ENCODE results near the gene SMCR8.

SMCR8 gene

DNA sequence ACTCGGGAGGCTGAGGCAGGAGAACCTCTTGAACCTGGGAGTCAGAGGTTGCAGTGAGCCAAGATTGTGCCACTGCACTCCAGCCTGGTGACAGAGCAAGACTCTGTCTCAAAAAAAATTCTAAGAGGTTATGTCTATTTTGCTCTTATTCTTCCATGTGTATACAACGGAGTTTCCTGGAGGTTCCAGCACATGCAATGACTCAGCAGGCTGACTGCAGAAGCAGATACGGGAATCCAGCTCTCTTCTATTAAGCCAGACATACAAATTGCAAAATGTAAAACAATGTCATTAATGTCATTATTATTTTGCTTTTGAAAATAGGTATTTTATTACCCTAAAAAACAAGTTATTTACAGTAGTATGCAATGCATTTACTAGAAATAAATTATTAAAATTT is 36.2 kb upstream of the SMCR8 start:
- Histone ChIP-seq H3K36me3 (peaks cover 89% of the 10 kb centered on the region), H3K27me3 (ENCODE audit: insufficient read depth, low read depth, severe bottlenecking) (no peaks in the 10 kb centered on the region), H3K4me3 (ENCODE audit: low read depth, low read length) (no peak overlapping the region), H3K27ac (no peak overlapping the region), H3K9me3 (ENCODE audit: severe bottlenecking) (no peaks in the 10 kb centered on the region)
- TF ChIP-seq, protein P1, sequence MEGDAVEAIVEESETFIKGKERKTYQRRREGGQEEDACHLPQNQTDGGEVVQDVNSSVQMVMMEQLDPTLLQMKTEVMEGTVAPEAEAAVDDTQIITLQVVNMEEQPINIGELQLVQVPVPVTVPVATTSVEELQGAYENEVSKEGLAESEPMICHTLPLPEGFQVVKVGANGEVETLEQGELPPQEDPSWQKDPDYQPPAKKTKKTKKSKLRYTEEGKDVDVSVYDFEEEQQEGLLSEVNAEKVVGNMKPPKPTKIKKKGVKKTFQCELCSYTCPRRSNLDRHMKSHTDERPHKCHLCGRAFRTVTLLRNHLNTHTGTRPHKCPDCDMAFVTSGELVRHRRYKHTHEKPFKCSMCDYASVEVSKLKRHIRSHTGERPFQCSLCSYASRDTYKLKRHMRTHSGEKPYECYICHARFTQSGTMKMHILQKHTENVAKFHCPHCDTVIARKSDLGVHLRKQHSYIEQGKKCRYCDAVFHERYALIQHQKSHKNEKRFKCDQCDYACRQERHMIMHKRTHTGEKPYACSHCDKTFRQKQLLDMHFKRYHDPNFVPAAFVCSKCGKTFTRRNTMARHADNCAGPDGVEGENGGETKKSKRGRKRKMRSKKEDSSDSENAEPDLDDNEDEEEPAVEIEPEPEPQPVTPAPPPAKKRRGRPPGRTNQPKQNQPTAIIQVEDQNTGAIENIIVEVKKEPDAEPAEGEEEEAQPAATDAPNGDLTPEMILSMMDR (IDR thresholded peaks at IDR 0.05; ENCODE audit: low read depth, low read length), result no peak
- DNase-seq, result no peak

- Histone ChIP-seq H3K27me3 (ENCODE audit: insufficient read depth, low read depth, severe bottlenecking) (no peaks in the 10 kb centered on the region), H3K9me3 (ENCODE audit: severe bottlenecking) (no peaks in the 10 kb centered on the region), H3K4me3 (ENCODE audit: low read depth, low read length) (no peak overlapping the region), H3K36me3 (peaks cover 92% of the 10 kb centered on the region), H3K27ac (no peak overlapping the region)
- TF ChIP-seq, protein P1 (IDR thresholded peaks at IDR 0.05; ENCODE audit: low read depth, low read length), result no peak
- DNase-seq, result no peak
Measured at GRCh38 chr17:18280249-18280648, 34.8 kb upstream of the SMCR8 start.

DNA sequence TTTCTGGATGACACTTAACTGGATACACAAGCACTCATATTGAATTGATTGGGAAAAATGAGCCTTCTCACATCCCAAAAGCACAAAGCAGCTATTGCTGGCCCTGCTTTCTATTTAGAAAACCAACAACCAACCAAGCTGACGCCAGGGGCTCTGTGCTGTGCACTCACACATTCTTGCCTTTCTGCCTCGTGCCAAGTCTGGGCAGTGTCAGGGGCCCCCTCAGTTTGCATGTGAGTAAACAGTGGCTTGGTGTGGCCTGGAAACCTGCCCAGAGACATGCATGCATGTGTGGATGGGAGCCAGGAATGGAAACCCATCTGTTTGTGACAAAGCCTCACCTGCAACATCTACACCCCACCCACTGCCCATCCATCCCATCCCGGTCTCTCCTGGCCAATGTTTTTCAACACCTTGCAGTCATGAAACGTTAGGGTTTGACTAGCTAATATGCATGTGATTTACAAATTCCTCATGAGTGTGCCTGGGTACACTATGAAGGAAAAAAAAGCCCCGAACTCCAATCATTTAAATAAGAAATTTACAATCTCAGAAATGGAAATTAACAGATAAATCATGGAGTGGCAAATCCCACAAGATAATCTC is 34.2 kb upstream of the SMCR8 start:
- no peak overlapping the region for H3K4me3 ChIP-seq (ENCODE audit: low read depth, low read length)
- no peak for DNase-seq
- H3K9me3 ChIP-seq (ENCODE audit: severe bottlenecking), result no peaks in the 10 kb centered on the region
- TF ChIP-seq, protein P1 (IDR thresholded peaks at IDR 0.05; ENCODE audit: low read depth, low read length), result no peak
- no peak overlapping the region; the same call in 1 of the 2 replicates for H3K27ac ChIP-seq
- H3K27me3 ChIP-seq (ENCODE audit: insufficient read depth, low read depth, severe bottlenecking), result no peaks in the 10 kb centered on the region
- H3K36me3 ChIP-seq, result peaks cover 94% of the 10 kb centered on the region

DNA sequence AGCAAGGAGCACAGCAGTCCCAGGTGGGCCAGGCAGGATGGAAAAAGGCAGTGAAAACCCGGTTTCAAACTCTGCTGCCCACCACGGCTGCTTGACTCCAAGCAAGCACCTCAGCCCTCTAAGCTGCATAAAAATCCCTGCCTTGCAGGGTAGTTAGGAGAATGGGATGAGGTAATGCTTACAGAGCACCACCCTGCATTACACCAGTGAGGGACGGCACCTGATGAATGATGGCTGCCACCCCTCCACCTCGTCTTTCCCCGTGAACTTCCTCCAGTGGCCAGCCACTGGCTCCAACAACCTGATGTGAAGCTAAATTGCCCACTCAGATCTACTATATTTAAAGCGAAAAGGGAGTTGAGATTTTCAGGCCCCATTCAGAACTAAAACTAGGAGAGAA is 33.3 kb upstream of the SMCR8 start:
- Histone ChIP-seq H3K9me3 (ENCODE audit: severe bottlenecking) (no peaks in the 10 kb centered on the region), H3K4me3 (ENCODE audit: low read depth, low read length) (no peak overlapping the region), H3K36me3 (peaks cover 93% of the 10 kb centered on the region), H3K27ac (peak overlapping the region; percentile 27), H3K27me3 (ENCODE audit: insufficient read depth, low read depth, severe bottlenecking) (no peaks in the 10 kb centered on the region)
- TF ChIP-seq, protein P1 (IDR thresholded peaks at IDR 0.05; ENCODE audit: low read depth, low read length), result no peak
- DNase-seq, result no peak

DNA sequence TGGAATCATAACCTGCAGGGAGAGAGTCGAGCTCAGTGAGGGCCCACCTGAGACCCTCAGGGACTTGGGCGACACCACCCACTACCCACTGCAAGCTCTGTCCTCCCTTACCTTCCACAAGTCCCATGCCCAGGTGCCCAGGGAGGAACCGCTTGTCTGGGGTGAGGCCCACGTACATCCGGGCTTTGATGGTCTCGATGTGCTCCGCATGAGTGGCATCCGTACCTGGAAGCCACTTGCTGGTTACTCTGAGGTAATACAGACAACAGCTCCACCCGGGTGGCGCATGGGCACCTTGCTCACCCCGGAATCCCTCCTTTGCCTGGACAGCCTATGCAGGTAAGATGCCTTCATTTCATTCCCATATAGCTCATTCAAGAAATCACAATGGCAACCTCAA is 29.8 kb upstream of the SMCR8 start:
- no peak for DNase-seq
- Histone ChIP-seq H3K36me3 (peaks cover 95% of the 10 kb centered on the region), H3K9me3 (ENCODE audit: severe bottlenecking) (no peaks in the 10 kb centered on the region), H3K27me3 (ENCODE audit: insufficient read depth, low read depth, severe bottlenecking) (no peaks in the 10 kb centered on the region), H3K4me3 (ENCODE audit: low read depth, low read length) (no peak overlapping the region), H3K27ac (no peak overlapping the region)
- TF ChIP-seq, protein P1 (IDR thresholded peaks at IDR 0.05; ENCODE audit: low read depth, low read length), result no peak
